Activated CD4-positive, CD25-positive, alpha-beta regulatory T cell treated with anti-CD3 and anti-CD28 coated beads, Interleukin-2, amount 50 U/mL, for 72 hours (primary cell): ENCODE measurements around the gene LMF1.

Experiments used
- DNase-seq: peaks from one replicate; pipeline ENCODE4 v3.0.0; 2021

LMF1 gene

DNA sequence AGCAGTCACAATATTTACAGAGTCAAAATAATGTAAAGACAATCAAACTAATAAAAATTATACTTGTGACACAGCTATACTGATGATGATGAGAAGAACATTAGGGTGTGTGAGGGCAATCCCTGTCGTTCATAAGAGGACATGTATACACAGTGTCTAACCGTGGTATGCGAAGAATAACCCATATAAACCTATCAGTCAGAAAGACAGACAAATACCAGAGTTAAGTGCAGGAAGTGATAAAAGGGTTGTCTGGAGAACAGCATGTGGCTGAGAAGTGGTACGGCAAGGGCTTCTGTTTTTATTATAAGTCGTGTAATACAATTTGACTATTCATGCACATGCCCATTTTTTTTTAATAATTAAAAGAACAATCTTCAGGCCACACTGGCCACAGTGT is 46.7 kb downstream of the LMF1 start:
- no peak for DNase-seq

- DNase-seq, result no peak
These were observed 47.6 kb downstream of the LMF1 start for GRCh38 chr16:923184-923583.

DNA sequence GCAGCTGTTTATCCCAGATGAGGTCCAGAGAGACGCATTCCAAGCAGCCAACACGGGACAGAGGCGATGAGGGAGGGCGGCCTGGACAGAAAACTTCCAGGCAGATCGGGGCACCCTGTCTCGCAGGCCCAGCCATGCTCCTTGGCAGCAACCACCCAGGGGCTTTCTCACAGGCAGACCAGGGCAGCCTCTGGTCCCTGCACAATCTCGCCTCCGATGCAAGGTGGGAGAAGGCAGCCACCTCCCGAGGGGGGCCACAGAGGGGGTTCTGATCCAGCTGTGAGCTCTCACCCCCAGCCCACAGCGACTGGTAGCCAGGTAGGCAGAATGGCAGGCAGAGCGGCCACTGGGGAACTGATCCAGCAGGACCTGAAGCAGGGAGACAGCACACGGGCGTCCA is 48.7 kb downstream of the LMF1 start:
- DNase-seq, result no peak

GRCh38 chr16:921321-921905 is 49.4 kb downstream of the LMF1 start:
- DNase-seq, result no peak

- DNase-seq, result no peak
These were observed 50.1 kb downstream of the LMF1 start for GRCh38 chr16:920717-921116.

DNA sequence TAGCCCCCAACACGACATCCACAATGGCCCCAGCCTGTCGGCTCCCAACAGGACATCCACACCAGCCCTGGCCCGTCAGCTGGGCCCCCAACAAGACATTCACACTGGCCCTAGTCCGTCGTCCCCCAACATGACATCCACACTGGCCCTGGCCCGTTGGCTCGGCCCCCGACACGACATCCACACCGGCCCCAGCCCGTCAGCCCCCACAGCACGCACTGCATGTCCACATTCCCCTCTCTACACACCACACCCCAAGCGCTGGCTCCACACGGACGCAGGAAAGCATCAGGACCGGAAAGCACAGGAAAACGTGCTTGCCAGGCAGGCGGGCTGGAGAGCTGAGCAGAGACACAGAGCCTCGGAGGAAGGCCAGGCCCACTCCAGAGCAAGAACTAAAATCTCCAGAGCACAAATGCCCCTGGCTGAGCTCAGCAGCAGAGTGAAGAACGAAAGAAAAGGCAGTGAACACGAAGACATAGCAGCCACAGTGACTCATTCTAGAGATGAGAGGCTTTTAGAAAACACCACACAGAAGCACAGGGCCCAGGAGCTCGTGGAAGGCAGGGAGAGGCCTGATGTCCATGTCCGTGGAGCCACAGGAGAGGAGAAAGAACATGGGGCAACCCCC is 50.6 kb downstream of the LMF1 start:
- DNase-seq, result no peak

GRCh38 chr16:919658-920050 is 51.1 kb downstream of the LMF1 start:
- DNase-seq, result no peak

GRCh38 chr16:918741-919657 is 51.8 kb downstream of the LMF1 start:
- DNase-seq, result no peak

- no peak for DNase-seq
These were observed 52.7 kb downstream of the LMF1 start for GRCh38 chr16:918068-918467.

GRCh38 chr16:917591-918061 is 53.2 kb downstream of the LMF1 start:
- no peak for DNase-seq

DNA sequence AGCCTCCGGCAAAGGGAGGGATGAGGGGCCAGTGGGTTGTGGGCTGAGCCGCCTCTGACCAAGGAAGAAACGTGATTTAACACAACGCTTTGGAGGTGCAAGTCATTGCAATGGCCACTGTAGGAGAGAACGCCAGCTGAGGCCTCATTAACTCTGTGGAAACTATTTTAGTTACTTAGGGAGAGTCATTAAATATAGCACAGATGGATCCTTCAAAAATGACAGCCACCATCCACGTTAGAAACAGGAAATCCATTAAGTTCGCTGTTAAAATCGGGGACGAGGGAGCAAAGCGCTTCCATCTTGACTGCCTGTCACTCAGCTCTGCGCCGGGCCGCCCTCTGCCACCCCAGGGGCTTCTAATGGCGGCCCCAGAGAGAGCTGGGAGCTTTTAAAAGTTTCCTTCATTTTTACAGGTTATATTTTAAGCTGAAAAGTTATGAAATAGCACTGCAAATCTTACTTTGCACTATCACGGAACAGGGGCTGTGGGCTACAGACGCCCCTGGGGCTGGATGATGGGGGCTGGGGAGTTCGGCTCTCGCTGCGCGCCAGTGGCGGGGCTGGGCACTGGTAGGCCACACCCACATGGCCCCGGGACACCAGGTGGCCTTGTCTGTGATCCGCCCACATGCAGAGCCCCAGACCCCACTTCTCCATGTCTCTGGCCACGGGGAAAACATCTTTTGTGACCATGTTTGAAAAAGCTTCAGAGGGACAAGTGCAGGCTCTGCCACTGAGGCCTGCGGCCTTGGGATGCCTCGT is 54.6 kb downstream of the LMF1 start:
- no peak for DNase-seq

DNA sequence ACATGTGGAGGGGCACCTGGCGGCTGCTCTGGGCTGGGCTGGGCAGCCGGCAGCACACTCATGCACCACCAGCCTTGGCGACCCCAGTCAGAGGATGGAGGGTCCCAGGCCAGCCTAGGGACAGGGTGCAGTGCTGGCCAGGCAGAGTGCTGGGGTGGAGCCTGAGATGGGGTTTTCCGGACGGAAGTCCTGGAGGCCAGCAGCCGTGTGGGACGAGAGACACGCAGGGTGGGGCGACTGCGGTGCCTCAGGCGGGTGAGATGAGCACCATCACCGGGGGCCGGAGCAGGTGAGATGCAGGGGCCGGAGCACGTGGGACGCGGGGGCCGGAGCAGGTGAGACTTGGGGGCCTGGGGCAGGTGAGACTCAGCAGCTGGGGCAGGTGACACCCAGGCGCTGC is 55.2 kb downstream of the LMF1 start:
- DNase-seq, result no peak

GRCh38 chr16:914440-914839 is 56.3 kb downstream of the LMF1 start:
- no peak for DNase-seq

GRCh38 chr16:913817-914439 is 56.9 kb downstream of the LMF1 start:
- no peak for DNase-seq

DNA sequence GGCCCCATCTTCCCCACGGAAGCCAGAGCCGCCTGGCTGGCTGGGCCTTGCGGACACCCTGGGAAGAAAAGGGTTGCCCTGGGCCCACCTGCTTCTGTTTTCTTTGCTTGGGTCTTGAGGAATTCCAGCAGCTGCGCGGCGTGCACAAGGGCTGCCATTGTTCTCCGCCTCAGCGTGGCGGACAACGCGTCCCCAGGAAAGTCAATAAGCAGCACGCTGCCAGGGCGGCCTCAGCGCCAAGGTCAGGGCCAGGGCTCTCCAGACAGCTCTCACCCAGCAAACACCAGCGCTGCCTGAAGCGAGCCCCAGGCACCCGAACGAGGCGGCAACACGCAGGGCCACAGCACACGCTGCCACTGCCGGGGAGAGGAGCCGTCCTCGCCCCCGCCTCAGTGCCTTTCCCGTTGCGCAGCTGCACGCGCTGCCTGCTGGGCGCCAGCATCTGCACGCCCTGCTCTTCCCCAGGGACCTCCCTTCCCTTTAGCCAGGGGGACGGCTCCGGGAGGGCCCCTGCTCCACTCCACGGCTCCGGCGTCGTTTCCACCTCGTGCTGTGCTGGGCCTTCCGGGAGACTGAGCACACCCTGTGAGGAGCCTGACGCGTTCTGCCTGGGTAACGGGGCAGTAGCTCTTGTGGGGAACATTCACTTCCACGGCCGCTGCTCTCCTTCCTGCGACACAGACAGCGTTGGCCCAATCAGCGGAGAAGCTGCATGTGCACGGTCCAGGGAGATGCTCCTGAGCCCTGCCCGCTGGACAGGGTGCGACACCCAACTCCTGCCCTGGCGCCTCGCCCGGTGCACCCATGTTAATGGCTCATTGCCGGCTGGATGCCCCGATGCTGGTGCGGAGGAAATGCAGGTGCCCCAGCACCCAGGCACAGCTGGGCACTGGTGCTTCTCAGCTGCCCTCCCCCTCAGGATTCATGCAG is 57.8 kb downstream of the LMF1 start:
- no peak for DNase-seq

GRCh38 chr16:912322-912683 is 58.5 kb downstream of the LMF1 start:
- no peak for DNase-seq

DNA sequence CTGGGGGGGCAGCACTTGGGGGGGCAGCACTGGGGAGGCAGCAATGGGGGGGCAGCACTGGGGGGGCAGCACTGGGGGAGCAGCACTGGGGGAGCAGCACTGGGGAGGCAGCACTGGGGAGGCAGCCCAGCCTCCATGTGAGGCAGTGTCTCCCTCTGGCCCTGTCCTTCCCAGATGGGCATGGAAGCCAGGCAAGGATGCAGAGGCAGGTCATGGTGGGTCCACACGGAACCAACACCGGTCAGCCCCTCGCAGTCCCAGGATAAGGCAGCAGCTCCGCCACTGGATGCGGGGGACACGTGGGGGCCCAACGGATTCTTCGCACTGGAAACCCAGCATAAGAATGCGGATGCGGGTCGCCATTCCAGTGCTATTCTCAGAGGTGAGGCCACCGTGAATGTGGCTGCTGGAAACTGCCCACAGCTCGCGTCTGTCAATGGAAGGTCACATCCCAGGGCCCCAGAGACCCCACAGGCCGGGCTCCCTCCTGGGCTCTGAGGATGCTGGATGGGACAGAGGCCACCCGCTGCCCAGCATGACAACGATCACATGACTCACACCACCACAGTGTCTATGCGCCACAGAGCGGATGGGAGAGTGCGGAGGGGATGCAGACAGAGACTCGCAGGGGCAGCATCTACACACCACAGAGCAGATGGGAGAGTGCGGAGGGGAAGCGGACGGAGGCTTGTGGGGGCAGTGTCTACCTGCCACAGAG is 59.0 kb downstream of the LMF1 start:
- DNase-seq, result no peak

- DNase-seq, result no peak
These were observed 59.7 kb downstream of the LMF1 start for GRCh38 chr16:911101-911500.

GRCh38 chr16:910181-910580 is 60.6 kb downstream of the LMF1 start:
- no peak for DNase-seq

DNA sequence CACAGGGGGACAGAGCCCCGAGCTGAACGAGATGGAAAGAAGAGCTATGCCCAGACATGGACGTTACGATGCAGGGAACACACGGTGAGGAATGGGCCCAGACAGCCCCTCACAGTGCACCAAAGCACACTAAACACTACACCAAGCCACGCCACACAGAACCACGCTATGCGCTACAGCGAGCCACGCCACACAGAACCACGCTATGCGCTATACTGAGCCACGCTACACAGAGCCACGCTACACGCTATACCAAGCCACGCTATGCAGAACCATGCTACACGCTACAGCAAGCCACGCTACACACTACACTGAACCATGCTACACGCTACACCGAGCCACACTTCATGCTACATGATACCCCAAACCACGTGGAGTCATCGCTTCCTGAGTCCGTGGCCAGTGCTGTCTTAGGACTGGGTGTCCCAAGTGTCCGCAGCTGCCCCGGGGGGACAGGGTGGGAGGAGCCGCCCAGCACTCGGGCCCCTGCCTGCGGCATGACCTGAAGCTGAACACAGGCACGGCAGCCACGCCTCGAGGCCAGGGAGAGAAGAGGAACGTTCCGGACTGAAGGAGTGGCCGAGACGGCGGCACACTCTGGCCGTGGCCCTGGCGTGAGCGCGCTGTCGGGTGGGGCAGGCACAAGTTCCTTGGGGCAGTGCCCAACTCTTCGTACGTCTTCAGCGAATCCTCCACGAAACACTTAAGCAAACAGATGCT is 61.3 kb downstream of the LMF1 start:
- DNase-seq, result no peak
